T-helper 2 cell treated with Interferon-gamma antibody and Interleukin-4, amounts not matched to agents 5 μg/mL and 100 μg/mL, for 36 hours (primary cell): ENCODE measurements around the gene VSIG4.

Experiments
- DNase-seq: peaks from one replicate; pipeline ENCODE4 v3.0.0; 2021; ENCODE audit warnings: low spot score
- H3K27ac Mint-ChIP-seq: one replicate; pipeline ENCODE4 v1.8.0; 2021; ENCODE audit warnings: mild to moderate bottlenecking, mixed read lengths
- H3K27me3 Mint-ChIP-seq: one replicate; pipeline ENCODE4 v1.8.0; 2021; ENCODE audit warnings: low read depth, mixed read lengths
- H3K36me3 Mint-ChIP-seq: one replicate; pipeline ENCODE4 v1.8.0; 2021; ENCODE audit warnings: low read depth, mixed read lengths
- H3K4me1 Mint-ChIP-seq: one replicate; pipeline ENCODE4 v1.8.0; 2021; ENCODE audit warnings: low read depth, mixed read lengths
- H3K4me3 Mint-ChIP-seq: one replicate; pipeline ENCODE4 v1.8.0; 2022; ENCODE audit warnings: mild to moderate bottlenecking, moderate library complexity, mixed read lengths
- H3K9me3 Mint-ChIP-seq: one replicate; pipeline ENCODE4 v1.8.0; 2021; ENCODE audit warnings: mixed read lengths

Gene VSIG4

DNA sequence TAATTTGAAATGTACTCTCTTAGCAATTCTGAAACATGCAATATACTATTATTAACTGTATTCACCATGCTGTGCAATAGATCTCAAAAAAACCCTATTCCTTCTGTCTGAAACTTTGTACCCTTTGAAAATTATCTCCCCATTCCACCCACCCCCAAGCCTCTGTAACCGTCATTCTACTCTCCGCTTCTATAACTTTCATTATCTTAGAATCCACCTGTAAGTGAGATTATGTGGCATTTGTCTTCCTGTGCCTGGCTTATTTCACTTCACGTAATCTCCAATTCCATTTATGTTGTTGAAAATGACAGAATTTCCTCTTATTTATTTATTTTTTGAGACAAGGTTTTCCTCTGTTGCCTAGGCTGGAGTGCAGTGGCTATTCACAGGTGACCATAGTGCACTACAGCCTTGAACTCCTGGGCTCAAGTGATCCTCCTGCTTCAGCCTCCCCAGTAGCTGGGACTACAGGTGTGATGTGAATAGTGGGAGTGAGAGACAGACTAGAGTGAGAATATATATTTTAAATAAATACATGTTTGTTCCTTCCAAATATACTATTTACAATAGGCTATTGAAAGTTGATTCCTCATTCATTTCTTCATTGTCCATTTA lies 30.5 kb downstream of the VSIG4 start:
- no peak for DNase-seq
- Mint-ChIP-seq H3K4me3 (no peak overlapping the region), H3K27ac (no peak overlapping the region), H3K27me3 (no peaks in the 10 kb centered on the region), H3K4me1 (peaks cover 46% of the 10 kb centered on the region), H3K9me3 (no peaks in the 10 kb centered on the region), H3K36me3 (peaks cover 4% of the 10 kb centered on the region)

DNA sequence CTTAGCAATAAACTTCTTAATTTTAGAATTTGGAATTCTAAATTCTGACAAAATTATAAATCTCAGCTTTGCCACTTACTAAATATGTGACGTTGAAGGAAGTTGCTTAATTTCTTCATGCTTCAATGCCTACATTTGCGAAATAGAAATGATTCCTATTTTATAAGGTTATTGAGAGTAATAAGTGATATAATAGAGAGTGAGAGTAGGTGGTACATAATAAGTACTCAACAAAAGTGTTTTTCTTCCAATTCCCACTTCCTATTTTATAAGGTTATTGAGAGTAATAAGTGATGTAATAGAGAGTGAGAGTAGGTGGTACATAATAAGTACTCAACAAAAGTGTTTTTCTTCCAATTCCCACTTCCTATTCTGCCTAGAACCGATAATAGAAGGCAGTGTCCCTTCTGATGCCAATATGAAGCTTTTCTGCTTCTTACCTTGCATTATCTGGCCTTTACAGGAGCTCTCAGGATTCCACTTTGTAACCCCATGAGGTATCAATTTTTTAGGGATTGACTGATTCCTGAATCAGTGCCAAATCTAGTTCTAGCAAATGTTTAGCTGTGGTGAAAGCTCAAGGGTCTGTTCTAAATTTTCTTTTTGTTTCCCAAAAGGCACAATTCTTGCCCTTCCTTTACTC lies 31.4 kb downstream of the VSIG4 start:
- Mint-ChIP-seq H3K9me3 (no peaks in the 10 kb centered on the region), H3K4me1 (peaks cover 45% of the 10 kb centered on the region), H3K27me3 (no peaks in the 10 kb centered on the region), H3K4me3 (no peak overlapping the region), H3K27ac (no peak overlapping the region), H3K36me3 (peaks cover 4% of the 10 kb centered on the region)
- DNase-seq = no peak

DNA sequence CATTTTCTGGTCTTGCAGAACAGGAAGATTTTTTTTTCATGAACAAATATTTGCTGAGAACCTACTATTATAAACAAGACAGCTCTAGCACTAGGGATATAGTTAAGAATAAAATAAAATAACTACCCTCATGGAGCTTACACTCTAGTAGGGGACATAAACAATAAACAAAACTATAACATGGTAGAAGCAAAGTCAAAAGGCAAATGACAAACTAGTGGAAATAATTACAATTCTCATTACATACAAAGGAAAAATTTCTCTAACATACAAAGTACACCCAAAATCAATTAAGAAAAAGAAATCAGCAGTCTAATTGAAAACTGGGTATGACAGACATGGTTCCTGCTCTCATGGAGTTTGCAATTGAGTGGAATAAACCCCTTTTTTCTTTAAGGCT lies 32.0 kb downstream of the VSIG4 start:
- H3K27me3 Mint-ChIP-seq = no peaks in the 10 kb centered on the region
- H3K36me3 Mint-ChIP-seq = peaks cover 4% of the 10 kb centered on the region
- no peak overlapping the region for H3K27ac Mint-ChIP-seq
- H3K4me3 Mint-ChIP-seq = no peak overlapping the region
- no peaks in the 10 kb centered on the region for H3K9me3 Mint-ChIP-seq
- peaks cover 45% of the 10 kb centered on the region for H3K4me1 Mint-ChIP-seq
- DNase-seq = no peak

- peaks cover 32% of the 10 kb centered on the region for H3K4me1 Mint-ChIP-seq
- DNase-seq = no peak
- H3K4me3 Mint-ChIP-seq = peak overlapping the region; percentile 70
- no peaks in the 10 kb centered on the region for H3K27me3 Mint-ChIP-seq
- H3K36me3 Mint-ChIP-seq = no peaks in the 10 kb centered on the region
- peak overlapping the region; percentile 84 for H3K27ac Mint-ChIP-seq
- H3K9me3 Mint-ChIP-seq = no peaks in the 10 kb centered on the region
Measured at GRCh38 chrX:66005830-66006449, 33.9 kb downstream of the VSIG4 start.

DNA sequence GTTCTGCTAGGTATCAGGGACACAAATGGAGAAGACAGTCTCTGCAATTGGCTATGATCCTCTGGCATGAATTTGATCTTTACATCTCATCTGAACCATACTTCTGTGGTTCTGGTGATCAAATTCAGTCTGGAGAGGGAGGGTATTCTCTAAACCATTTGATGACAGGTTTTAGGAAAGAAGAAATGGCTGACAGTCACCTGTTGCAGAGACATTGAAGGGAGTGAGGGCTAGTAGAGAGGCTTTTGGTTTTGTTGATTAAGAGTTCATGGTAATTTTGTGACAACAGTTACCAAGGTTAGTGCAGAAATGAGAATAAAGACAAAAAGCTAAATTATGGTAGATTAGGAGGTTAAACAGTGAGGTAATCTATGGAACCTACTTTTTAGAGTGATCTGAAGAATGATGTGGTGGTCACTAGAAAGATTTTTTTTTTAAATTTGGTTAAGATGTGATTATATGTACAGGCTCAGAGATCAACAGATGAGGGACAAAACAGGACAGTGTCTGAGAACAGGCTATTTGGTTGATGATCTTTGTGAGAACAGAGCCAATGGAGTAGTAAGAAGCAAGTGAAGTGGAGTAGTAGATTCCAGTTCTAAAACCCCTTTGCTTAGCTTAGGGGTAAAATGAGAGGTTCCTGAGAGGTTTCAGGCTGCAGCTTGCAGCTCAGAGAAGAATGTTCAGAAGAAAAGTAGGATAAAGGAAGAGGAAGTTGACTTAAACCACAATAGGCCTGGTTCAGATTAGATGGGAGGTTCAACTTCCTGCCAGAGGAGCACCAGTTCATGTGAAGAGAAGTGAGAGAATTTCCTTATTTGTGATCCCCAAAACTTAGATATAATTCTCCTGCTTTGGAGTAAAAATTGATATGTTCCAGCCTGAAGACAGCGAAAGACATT lies 34.7 kb downstream of the VSIG4 start:
- H3K4me3 Mint-ChIP-seq = peak overlapping the region; percentile 70
- DNase-seq = no peak
- no peaks in the 10 kb centered on the region for H3K9me3 Mint-ChIP-seq
- H3K27me3 Mint-ChIP-seq = no peaks in the 10 kb centered on the region
- no peaks in the 10 kb centered on the region for H3K36me3 Mint-ChIP-seq
- H3K4me1 Mint-ChIP-seq = peaks cover 37% of the 10 kb centered on the region
- peak overlapping the region; percentile 84 for H3K27ac Mint-ChIP-seq

- Mint-ChIP-seq H3K4me3 (no peak overlapping the region), H3K4me1 (peaks cover 50% of the 10 kb centered on the region)
- no peak for DNase-seq
Measured at GRCh38 chrX:66002824-66003680, 36.8 kb downstream of the VSIG4 start.

DNA sequence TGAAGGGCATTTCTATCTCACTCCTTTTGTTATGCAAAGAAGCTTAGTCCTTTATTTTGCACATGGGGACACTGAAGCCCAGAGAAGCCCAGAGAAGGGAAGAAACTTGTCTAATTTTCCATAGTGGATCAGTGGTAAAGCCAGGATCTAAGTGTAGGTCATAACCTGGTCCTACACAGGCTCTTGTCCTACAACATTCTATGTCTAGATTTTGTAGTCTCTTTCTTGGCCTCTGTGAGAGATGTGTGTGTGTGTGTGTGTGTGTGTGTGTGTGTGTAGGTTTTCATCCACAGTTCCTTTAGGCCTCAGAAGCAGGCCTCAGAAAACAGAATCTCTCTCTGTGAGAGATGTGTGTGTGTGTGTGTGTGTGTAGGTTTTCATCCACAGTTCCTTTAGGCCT lies 38.3 kb downstream of the VSIG4 start:
- H3K4me3 Mint-ChIP-seq = no peak overlapping the region

More at GRCh38 chrX:66002824-66003680, 36.8 kb downstream of the VSIG4 start:
- Mint-ChIP-seq H3K27me3 (no peaks in the 10 kb centered on the region), H3K9me3 (no peaks in the 10 kb centered on the region), H3K36me3 (no peaks in the 10 kb centered on the region), H3K27ac (no peak overlapping the region)

DNA sequence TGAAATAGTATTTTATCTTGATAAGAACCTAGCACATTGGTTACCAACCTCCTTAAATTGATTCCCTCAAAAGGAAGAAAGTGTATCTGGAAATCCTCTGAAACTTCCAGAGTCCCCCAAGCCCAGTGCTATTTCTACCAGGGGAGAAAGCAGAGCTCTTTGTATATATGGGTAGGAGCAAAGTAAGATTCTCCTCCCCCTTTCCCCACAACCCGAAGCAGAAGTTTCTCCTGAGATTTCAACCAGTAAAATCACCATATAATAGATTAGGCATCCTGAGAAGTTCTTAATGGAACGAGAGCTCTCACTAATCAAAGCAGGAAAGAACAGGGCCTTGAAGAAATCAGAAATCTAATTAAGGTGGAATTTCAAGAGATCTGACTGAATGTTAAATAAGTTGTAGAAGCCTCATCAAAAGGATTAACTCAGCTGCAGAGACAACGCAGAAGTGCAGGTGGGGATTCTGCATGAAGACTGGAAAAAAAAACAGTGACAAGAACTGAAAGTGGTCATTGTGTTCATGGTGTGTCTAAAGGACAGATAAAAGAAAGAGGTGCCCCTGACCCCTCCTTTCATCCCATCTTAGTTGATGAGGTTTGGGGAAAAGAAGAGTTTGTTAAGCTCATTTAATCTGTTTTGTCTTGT lies 39.1 kb downstream of the VSIG4 start:
- Mint-ChIP-seq H3K4me1 (peaks cover 40% of the 10 kb centered on the region), H3K36me3 (no peaks in the 10 kb centered on the region), H3K4me3 (no peak overlapping the region), H3K9me3 (no peaks in the 10 kb centered on the region), H3K27ac (no peak overlapping the region), H3K27me3 (no peaks in the 10 kb centered on the region)
- DNase-seq = no peak

More for the DNA sequence above, 38.3 kb downstream of the VSIG4 start:
- no peaks in the 10 kb centered on the region for H3K36me3 Mint-ChIP-seq
- H3K27ac Mint-ChIP-seq = no peak overlapping the region
- H3K9me3 Mint-ChIP-seq = no peaks in the 10 kb centered on the region
- no peak for DNase-seq
- H3K27me3 Mint-ChIP-seq = no peaks in the 10 kb centered on the region
- peaks cover 47% of the 10 kb centered on the region for H3K4me1 Mint-ChIP-seq

DNA sequence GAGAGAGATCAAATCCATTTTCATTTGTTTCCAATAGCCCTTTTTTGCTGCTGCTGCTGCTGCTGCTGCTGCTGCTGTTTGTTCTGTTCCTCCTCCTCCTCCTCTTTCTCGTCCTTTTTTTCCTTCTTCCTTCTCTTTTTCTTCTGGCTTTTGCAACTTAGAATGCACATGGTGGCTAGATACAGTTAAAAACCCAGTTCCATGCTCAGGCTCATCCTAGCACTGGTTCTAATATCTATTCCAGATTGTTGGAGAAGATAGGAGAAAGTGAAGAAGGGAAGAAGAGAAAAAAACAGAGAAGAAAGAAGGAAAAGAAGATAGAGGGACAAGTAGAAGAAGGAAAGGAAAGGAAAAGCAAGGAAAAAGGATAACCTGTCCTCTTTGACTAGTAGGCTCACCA lies 39.7 kb downstream of the VSIG4 start:
- no peak for DNase-seq
- H3K9me3 Mint-ChIP-seq = no peaks in the 10 kb centered on the region
- no peak overlapping the region for H3K4me3 Mint-ChIP-seq
- H3K27me3 Mint-ChIP-seq = no peaks in the 10 kb centered on the region
- H3K36me3 Mint-ChIP-seq = no peaks in the 10 kb centered on the region
- peaks cover 37% of the 10 kb centered on the region for H3K4me1 Mint-ChIP-seq
- no peak overlapping the region for H3K27ac Mint-ChIP-seq

GRCh38 chrX:65999563-66000148 lies 40.2 kb downstream of the VSIG4 start:
- Mint-ChIP-seq H3K27ac (no peak overlapping the region), H3K36me3 (no peaks in the 10 kb centered on the region), H3K4me3 (no peak overlapping the region), H3K27me3 (no peaks in the 10 kb centered on the region), H3K4me1 (peaks cover 35% of the 10 kb centered on the region), H3K9me3 (no peaks in the 10 kb centered on the region)
- no peak for DNase-seq

DNA sequence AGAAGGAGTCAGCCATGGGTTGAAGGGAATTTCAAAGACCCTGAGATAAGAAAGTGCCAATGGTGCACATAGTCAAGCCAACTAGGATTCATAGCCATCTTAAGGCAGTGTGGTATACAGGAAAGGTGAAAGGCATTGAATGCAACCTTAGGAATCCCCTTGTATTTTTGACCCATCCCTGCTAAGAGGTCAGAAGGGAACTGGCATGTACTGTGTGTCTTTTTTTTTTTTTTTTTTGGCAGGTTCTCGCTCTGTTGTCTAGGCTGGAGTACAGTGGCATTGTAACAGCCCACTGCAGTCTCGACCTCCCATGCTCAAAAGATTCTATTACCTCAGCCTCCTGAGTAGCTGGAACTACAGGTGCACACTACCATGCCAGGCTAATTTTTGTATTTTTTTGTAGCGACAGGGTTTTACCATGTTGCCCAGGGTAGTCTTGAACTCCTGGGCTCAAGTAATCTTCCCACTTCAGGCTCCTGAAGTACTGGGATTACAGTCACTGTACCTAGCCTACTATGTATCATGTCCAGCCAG lies 40.8 kb downstream of the VSIG4 start:
- no peaks in the 10 kb centered on the region for H3K9me3 Mint-ChIP-seq
- no peaks in the 10 kb centered on the region for H3K27me3 Mint-ChIP-seq
- no peak for DNase-seq
- no peaks in the 10 kb centered on the region for H3K36me3 Mint-ChIP-seq
- H3K4me1 Mint-ChIP-seq = peaks cover 38% of the 10 kb centered on the region
- no peak overlapping the region for H3K27ac Mint-ChIP-seq
- H3K4me3 Mint-ChIP-seq = no peak overlapping the region

- Mint-ChIP-seq H3K9me3 (no peaks in the 10 kb centered on the region), H3K36me3 (peaks cover 3% of the 10 kb centered on the region), H3K4me3 (no peak overlapping the region), H3K4me1 (peaks cover 38% of the 10 kb centered on the region), H3K27me3 (no peaks in the 10 kb centered on the region), H3K27ac (no peak overlapping the region)
- DNase-seq = no peak
Measured at GRCh38 chrX:65997978-65998717, 41.7 kb downstream of the VSIG4 start.
